BE2C (cell line): ENCODE data around the gene NDUFA13.
A peak's percentile ranks its signal among the peaks of the same experiment; 100 is the strongest.

Experiments used
- DNase-seq: peaks from one replicate; pipeline ENCODE4 v3.0.0-alpha.2; 2020
- H3K27me3 ChIP-seq: fragments of 250-450 bp; sonication (Bioruptor Pico); 2 replicates; pipeline ENCODE4 v1.5.1; 2020; ENCODE audit warnings: mild to moderate bottlenecking
- H3K36me3 ChIP-seq: fragments of 250-450 bp; sonication (Bioruptor Pico); 2 replicates; pipeline ENCODE4 v1.5.1; 2020; ENCODE audit warnings: mild to moderate bottlenecking
- H3K4me1 ChIP-seq: fragments of 250-450 bp; sonication (Bioruptor Pico); 2 replicates; pipeline ENCODE4 v1.5.1; 2020
- H3K4me3 ChIP-seq: 2 replicates; pipeline ENCODE4 v1.5.1; 2011; ENCODE audit warnings: low read depth, low read length
- H3K9me3 ChIP-seq: fragments of 250-450 bp; sonication (Bioruptor Pico); 2 replicates; pipeline ENCODE4 v1.5.1; 2020
- TF ChIP-seq, protein P1 (sequence below): IDR thresholded peaks from 2 replicates; pipeline ENCODE4 v1.5.1; 2012; ENCODE audit warnings: mild to moderate bottlenecking, low read depth, low read length

NDUFA13 gene

DNA sequence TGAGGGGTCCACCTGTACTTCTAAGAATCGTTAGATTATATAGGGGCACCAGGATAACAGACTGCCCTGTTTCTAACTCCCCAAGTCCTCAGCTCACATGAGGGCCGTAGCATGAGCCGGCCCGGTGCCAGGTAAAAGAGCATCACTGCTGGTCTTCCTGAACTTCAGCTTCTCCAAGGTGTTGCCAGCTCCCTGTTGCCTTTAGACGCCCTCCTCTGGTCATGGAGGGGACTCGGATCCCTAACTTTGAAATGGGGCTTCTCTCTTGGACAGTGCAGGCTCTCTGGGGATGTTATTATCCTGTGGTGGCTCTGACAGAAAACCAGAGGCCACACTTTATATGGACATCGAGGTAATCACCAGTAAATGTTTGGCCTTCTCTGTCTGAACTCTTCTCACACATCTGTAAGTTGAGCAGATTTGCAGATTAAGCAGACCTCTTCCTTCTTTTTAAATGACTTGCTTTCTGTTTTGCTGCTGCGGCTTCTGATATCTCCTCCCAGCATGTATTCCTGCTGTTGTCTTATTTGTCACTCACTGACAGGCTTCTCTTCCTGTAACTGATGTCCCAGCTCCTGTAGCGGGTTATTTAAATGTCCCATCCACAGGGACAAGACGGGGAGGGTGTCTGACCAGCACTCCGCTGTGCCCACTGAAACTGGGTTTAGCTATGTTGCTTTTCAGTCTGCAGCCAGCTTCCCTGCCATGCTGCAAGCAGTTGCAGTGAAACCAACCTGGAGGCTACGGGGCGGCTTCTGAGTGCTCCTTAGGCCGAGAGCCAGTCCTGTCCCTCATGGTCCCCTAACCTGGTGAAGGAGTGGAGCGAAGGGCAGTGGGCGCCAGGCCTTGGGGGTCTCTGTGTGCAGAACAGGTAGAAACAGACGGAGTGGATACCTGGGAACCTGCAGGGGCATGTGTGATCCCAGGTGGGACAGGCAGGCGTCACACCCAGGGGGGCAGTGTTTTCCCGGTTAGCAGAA, 39.9 kb upstream of the NDUFA13 start:
- H3K4me3 ChIP-seq: no peak overlapping the region
- TF ChIP-seq, protein P1, sequence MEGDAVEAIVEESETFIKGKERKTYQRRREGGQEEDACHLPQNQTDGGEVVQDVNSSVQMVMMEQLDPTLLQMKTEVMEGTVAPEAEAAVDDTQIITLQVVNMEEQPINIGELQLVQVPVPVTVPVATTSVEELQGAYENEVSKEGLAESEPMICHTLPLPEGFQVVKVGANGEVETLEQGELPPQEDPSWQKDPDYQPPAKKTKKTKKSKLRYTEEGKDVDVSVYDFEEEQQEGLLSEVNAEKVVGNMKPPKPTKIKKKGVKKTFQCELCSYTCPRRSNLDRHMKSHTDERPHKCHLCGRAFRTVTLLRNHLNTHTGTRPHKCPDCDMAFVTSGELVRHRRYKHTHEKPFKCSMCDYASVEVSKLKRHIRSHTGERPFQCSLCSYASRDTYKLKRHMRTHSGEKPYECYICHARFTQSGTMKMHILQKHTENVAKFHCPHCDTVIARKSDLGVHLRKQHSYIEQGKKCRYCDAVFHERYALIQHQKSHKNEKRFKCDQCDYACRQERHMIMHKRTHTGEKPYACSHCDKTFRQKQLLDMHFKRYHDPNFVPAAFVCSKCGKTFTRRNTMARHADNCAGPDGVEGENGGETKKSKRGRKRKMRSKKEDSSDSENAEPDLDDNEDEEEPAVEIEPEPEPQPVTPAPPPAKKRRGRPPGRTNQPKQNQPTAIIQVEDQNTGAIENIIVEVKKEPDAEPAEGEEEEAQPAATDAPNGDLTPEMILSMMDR: peak; percentile 66
- no peaks in the 10 kb centered on the region for H3K4me1 ChIP-seq
- H3K27me3 ChIP-seq: no peaks in the 10 kb centered on the region
- H3K9me3 ChIP-seq: no peaks in the 10 kb centered on the region
- peaks cover 4% of the 10 kb centered on the region for H3K36me3 ChIP-seq
- DNase-seq: peak; percentile 43

DNA sequence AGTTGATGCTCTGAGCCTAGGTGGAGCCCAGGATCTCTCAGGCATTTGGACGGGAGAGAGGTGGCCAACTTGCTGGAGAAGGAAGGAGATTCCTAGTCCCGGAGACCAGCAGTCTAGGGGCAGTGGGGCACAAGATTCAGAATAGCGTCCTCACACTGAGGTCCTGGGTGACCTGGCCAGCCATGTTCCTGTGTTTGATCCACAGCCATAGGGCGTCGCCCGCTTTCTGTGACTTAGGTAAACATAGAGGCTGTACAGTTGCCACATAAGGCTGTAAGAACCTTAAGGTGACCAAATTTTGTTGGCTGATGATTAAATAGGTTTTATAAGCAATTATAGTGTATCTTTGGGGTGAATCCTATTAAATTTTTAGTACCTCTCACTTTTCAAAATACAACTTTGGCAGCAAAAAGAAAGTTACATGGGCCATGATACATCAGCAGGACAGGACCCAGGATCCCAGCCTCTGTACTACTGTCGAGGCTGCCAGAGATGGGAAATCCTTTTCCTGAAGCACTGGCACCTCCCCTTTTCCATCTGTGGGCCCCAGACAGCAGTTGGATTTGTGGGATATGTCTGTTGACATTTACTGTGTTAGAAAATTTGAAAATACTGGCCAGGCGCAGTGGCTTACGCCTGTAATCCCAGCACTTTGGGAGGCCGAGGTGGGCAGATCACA, 38.2 kb upstream of the NDUFA13 start:
- no peak overlapping the region for H3K4me3 ChIP-seq
- no peak for DNase-seq
- H3K27me3 ChIP-seq: no peaks in the 10 kb centered on the region
- TF ChIP-seq, protein P1: no peak
- no peaks in the 10 kb centered on the region for H3K4me1 ChIP-seq
- peaks cover 13% of the 10 kb centered on the region for H3K36me3 ChIP-seq
- H3K9me3 ChIP-seq: no peaks in the 10 kb centered on the region

DNA sequence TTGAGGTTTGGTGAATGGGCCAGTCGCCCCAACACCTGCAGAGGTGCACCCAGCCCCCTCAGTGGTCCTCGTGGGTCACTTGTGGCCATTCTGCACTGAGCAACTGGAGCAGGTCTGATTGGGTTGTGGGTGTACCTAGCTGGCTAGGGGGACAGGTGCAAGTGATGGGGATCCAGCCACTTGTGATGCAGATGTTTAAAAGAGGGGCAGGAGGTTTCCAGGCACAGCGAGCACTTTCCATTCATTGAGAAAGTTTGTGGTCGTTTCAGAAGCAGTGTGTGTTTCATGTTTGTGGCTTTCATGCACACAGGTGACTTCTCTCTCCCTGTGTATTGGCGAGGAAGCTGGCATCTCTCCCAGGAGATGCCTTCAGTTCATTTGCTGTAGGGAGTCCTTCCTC, 35.3 kb upstream of the NDUFA13 start:
- no peak for DNase-seq
- Histone ChIP-seq H3K9me3 (no peaks in the 10 kb centered on the region), H3K27me3 (no peaks in the 10 kb centered on the region), H3K4me1 (peaks cover 9% of the 10 kb centered on the region), H3K36me3 (peaks cover 17% of the 10 kb centered on the region), H3K4me3 (no peak overlapping the region)
- TF ChIP-seq, protein P1: no peak

DNA sequence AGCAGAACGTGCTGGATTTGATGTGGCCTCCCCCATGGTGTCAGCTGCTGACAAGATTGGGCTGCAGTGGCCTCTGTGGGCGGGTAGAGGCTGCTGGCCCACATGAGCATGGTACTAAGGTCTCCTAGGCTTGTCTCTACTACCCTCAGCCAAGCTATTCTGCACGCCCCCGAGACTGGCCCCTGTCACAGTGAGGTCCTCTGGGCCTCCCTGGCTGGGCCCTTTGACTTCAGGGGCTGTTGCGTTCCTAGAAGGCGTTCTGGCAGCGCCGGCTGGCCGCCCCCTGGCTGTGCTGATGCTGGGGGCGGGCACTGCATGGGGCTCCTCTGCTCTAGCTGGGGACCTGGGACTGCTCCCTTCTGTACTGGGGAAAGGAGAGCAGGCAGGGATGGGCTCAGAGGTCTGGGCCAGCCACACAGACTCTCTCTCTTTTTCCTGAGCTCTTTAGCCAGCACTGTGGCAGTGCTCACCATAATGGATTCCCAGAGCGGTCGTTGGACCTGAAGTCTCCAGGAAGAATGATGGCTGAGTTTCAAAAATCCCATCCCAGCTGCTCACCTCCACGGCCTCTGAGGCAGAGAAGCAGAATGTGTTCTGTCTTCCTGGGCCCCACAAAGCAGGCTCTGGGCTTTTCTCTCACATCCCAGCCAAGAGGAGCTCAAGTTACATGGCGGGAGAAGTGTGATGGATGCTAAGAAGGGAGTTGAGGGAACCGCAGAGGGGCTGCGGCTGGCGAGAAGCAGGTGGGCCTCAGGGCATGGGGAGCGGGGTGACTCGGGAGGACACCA, 33.0 kb upstream of the NDUFA13 start:
- TF ChIP-seq, protein P1: no peak
- Histone ChIP-seq H3K27me3 (no peaks in the 10 kb centered on the region), H3K4me1 (peaks cover 17% of the 10 kb centered on the region), H3K9me3 (no peaks in the 10 kb centered on the region), H3K4me3 (no peak overlapping the region), H3K36me3 (peaks cover 17% of the 10 kb centered on the region)
- DNase-seq: no peak

DNA sequence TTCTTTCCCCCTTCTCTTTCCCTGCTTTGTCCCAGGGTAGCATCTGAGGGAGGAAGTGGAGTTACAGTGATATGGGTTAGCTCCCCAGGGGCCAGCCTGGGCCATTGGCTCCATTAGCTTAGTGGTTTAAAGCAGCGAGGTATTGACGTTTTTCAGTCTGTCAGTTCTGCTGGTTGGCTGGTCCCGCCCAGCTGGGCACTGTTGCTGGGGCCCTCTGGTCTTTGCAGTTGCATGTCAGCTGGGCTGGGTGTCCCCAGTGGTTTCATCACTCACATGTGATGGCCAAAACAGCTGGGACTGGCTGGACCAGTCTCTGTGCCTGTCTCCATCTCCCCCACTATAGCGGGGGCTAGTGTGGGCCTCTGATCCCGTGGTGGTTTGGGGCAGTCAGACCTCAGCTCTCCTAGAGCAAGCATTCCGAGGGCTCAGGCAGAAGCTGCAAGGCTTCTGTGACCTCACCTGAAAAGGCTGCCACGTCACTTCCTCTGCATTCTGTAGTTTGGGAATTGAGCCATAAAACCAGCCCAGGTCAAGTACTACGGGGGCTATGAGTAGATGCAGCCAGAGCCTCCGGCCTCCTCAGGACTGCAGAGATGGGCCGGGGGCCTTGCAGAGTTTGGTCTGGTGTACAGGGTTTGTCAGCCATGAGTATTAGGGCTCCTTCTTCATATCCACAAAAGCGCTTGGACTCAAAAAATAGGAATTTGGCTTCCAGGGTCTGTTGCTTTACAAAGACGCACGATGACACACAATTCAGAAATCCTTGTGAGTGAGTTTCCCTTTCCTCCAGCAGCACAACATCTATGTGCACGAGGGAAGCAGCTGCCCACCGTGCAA, 30.6 kb upstream of the NDUFA13 start:
- peak; percentile 58 for DNase-seq
- H3K4me1 ChIP-seq: peaks cover 37% of the 10 kb centered on the region

More for the DNA sequence above, 30.6 kb upstream of the NDUFA13 start:
- Histone ChIP-seq H3K4me3 (no peak overlapping the region), H3K27me3 (no peaks in the 10 kb centered on the region), H3K9me3 (no peaks in the 10 kb centered on the region), H3K36me3 (peaks cover 17% of the 10 kb centered on the region)
- TF ChIP-seq, protein P1: no peak
